Epithelial cell of esophagus (primary cell): ENCODE measurements around the gene PDE9A.

Source experiments
- DNase-seq: peaks from one replicate; pipeline ENCODE4 v3.0.0; 2010; ENCODE audit warnings: low read depth
- H3K4me3 ChIP-seq: 2 replicates; pipeline ENCODE4 v1.5.1; 2011; ENCODE audit warnings: mild to moderate bottlenecking, low read length, control low read depth
- TF ChIP-seq, protein P1 (sequence below): IDR thresholded peaks from 2 replicates; pipeline ENCODE4 v1.5.1; 2011; ENCODE audit warnings: low read depth, mild to moderate bottlenecking, low read length, control low read depth, inconsistent platforms; ENCODE audit not compliant: insufficient read depth; ENCODE audit errors: missing control alignments

The PDE9A gene

DNA sequence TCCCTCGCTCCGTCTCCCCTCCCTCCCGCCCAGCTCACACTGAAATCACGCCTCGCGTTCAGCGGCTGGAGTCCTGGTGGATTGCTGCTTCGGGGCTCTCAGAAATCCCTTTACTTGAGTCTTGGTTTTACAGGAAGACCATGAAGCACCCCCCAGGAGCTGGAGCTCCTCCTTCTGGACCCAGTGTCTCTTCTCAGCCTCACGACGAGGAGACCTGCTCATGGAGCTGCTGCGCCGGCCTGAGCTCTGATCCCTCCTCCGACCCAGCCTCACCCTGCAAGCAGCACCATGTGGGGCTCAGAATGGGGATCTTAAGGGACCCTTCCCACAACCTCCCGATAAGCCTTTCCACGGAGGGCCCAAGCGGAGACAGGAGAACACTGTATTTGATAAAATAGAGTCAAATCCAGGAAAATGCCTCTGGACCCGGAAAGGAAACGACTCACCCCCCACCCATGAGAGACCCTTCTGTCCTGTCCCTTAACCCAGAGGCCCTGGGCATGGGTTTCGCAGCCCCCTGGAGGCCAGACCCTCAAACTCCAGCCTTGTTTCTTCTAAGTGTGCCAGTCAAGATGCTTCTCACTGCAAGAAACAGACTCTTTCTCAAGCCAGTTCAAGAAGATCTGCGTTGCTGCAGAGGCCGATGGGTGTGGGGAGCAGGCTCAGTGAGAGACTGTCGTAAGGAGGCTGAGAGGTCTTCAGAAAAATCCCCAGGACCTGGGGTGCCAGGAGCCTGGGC is 26.1 kb downstream of the PDE9A start:
- H3K4me3 ChIP-seq, result no peak overlapping the region
- no peak for DNase-seq
- TF ChIP-seq, protein P1, sequence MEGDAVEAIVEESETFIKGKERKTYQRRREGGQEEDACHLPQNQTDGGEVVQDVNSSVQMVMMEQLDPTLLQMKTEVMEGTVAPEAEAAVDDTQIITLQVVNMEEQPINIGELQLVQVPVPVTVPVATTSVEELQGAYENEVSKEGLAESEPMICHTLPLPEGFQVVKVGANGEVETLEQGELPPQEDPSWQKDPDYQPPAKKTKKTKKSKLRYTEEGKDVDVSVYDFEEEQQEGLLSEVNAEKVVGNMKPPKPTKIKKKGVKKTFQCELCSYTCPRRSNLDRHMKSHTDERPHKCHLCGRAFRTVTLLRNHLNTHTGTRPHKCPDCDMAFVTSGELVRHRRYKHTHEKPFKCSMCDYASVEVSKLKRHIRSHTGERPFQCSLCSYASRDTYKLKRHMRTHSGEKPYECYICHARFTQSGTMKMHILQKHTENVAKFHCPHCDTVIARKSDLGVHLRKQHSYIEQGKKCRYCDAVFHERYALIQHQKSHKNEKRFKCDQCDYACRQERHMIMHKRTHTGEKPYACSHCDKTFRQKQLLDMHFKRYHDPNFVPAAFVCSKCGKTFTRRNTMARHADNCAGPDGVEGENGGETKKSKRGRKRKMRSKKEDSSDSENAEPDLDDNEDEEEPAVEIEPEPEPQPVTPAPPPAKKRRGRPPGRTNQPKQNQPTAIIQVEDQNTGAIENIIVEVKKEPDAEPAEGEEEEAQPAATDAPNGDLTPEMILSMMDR, result no peak

DNA sequence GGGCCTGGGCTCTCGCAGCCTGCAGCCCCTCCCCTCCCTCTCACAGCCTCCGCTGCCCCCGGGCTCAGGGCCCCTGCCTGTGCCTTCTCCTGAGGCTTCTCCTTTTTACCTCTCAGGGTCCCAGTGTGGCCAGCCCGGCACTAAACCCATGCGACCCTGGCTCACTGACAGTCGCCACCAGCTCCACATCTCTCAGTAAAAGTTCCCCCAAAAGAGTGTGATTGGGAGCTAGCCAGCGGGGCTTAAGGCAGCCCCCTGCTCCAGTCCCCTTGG is 26.6 kb downstream of the PDE9A start:
- DNase-seq, result no peak
- no peak overlapping the region for H3K4me3 ChIP-seq
- TF ChIP-seq, protein P1, result no peak

DNA sequence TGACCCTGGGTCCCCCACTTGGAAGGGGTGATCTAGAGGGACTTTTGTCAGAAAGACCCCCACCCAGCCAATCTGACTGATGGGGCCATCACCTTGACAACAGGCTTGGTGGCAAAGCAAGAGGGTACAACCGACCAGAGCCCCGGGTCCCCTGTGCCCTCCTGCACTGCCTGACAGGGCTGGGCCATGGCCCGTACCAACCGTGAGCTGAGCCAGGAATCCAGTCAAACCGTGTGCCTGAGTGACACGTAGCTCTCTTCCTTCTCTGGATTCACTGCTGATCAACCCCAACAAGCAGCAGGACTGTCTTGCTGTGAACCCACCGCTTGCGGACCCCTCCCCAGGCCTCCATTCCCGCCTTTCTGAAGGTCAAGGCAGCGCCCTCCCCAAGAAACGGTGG is 27.0 kb downstream of the PDE9A start:
- DNase-seq, result no peak
- TF ChIP-seq, protein P1, result no peak
- no peak overlapping the region for H3K4me3 ChIP-seq

DNA sequence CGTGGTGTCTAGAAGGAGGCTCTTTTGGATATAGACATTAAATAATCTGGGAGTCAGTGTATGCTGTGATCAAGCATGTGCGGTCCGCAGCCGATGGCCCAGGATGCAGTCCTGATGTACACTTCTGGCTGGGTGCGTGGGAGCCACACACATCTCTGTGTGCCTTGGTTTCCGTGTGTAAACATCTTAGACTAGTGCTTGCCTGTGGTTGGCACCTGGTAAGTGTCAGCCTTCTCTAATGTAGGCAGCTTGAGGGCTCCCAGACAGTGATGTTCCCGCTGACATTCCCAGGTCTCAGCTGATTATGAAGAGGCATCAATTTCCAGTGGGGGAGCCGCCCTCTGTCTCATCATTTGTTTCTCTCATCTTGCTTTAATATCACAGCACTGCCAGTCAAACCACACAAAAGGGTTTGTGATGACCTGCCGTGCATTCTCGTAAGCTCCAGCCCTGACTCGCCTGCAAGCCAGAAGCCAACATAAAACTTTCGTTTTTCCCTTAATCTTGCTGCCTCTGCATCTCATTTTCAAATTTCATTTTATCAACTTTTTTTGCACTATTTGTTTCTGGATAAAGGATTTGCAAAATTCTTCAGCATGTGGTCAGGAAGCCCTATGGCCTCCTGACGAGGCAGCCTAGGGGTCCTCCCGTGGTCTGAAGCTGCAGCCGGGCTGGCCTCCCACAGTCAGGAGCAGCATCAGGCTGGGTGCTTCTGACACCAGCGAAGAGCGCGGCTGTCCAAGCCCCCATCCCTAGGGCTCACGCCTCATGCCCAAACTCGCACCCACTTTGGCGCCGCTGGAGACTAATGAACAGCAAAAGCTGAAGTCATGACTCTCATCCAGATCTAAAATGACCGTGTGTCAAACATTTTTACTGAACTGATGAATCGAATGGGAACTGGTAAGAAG is 28.1 kb downstream of the PDE9A start:
- no peak for DNase-seq

DNA sequence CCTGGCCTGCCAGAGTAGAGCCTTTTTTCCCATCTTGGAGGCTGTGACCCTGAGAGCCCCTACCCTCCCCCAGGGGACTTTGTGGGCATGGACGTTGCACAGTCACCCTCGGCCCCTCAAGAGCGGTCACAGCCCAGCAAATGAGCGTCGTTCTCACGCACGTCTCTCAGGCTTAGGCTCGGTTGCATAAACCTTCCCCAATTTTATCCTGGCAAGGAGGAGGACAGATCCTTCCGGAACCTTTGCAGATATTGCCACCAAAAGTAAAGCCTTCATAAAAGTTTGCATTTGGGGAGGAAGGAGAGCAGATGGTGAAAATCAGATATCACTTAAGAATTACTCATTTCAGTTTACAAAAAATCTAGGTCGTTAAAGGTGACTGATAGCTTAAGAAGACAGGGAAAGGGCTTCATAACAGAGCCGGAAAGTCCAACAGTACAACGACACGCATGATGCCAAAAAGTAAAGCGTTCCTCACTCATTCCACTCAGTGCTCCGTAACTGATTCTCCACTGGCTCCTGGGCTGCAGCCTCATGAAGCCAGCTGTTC is 29.3 kb downstream of the PDE9A start:
- DNase-seq, result no peak

More for the DNA sequence above, 28.1 kb downstream of the PDE9A start:
- H3K4me3 ChIP-seq, result no peak overlapping the region
- TF ChIP-seq, protein P1, result no peak

DNA sequence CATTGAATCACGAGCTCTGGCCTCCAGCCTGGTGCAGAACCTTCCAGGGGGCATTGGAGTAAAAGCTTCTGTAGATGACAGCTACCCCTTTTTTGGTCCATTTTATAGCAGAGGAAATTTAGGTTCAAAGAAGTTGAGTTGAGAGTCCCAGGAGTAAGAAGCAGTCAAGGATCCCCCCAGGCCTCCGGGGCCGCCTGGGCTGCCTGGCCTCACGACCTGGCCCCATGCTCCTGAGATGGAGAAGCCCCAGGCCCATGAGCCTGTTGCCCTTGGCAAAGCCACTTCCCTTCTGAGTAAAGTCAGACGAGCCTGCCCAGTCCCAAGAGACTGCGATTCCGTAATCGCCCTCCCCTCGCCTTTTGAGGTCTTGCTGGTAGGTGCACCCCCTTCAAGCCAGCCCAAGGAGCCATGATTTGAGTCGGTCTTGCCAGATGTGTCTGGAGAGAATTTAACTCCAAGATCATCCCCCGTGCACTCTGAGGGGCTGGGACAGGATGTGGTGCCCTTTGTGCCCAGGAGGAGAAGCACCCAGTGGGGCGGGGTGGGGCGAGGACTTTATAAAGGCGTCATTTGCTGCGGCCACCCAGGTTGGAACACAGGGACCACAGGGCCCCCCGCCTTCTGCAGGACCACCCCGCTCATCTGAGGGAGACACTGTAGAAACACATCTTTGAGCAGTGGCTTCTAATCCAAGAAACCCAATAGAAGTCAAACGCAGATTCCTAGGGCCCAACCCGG is 30.1 kb downstream of the PDE9A start:
- TF ChIP-seq, protein P1, result no peak
- DNase-seq, result no peak
- no peak overlapping the region for H3K4me3 ChIP-seq

More for the DNA sequence above, 29.3 kb downstream of the PDE9A start:
- H3K4me3 ChIP-seq, result no peak overlapping the region
- TF ChIP-seq, protein P1, result no peak
